Stomach (tissue), 4 donors: Measurements from ENCODE around the gene SH3RF2.

ENCODE experiments used
- EP300 ChIP-seq: sonication (generic); formaldehyde crosslinking; IDR thresholded peaks from one replicate; pipeline ENCODE4 v1.6.1; 2017; ENCODE audit warnings: antibody characterized with exemption
- POLR2A ChIP-seq, 4 donors: fragments of 450-650 bp; IDR thresholded peaks; one replicate each; pipeline ENCODE4 v1.6.1; 2016; ENCODE audit warnings: antibody characterized with exemption in 4 of 4, control low read depth in 2 of 4, mild to moderate bottlenecking in 1 of 4, moderate library complexity in 1 of 4
- TF ChIP-seq, protein P1 (sequence below), 7 experiments: fragments of 450-650 bp in 4 of 7; fragments of 200-600 bp in 3 of 7; sonication (generic) in 3 of 7; IDR thresholded peaks; one replicate each; pipeline ENCODE4 v1.5.1; 2016 to 2019; ENCODE audit warnings: antibody characterized with exemption in 7 of 7, control low read depth in 2 of 7, mild to moderate bottlenecking in 1 of 7

DNA sequence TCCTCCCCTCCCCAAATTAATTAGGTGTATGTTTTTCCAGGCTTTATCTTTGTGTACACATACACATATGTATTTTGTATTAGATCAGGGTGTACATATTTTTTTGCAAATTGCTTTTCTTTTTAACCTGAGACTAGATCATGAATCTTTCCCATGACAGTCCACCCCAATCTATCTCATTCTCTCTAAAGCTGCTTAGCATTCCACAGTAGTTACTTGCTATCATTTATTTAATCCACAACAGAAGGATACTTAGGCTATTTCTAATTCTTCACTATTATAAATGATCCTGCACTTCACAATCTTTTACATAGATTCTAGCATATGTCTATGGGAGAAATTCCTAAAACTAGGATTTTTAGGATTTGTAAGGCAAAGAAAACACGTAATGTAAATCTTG lies 43.9 kb downstream of the SH3RF2 start:
- no peak for TF ChIP-seq POLR2A (IDR thresholded peaks at IDR 0.05)
- no peak for TF ChIP-seq EP300
- TF ChIP-seq, protein P1, sequence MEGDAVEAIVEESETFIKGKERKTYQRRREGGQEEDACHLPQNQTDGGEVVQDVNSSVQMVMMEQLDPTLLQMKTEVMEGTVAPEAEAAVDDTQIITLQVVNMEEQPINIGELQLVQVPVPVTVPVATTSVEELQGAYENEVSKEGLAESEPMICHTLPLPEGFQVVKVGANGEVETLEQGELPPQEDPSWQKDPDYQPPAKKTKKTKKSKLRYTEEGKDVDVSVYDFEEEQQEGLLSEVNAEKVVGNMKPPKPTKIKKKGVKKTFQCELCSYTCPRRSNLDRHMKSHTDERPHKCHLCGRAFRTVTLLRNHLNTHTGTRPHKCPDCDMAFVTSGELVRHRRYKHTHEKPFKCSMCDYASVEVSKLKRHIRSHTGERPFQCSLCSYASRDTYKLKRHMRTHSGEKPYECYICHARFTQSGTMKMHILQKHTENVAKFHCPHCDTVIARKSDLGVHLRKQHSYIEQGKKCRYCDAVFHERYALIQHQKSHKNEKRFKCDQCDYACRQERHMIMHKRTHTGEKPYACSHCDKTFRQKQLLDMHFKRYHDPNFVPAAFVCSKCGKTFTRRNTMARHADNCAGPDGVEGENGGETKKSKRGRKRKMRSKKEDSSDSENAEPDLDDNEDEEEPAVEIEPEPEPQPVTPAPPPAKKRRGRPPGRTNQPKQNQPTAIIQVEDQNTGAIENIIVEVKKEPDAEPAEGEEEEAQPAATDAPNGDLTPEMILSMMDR (IDR thresholded peaks at IDR 0.05): no peak
